K562 (cell line): ENCODE data around the gene CEBPB. TPM values are rescaled to one million over a fixed set of nuclear protein-coding genes. Genes with fewer than 3 reads are reported as not detected.

Experiments used
- BCL6 ChIP-seq: fragments of 250-450 bp; sonication (Bioruptor Pico); IDR thresholded peaks from 2 replicates; pipeline ENCODE4 v1.4.0; 2020
- BDP1 ChIP-seq: IDR thresholded peaks from 3 replicates; pipeline ENCODE4 v1.6.1; 2011; ENCODE audit not compliant: insufficient read length, insufficient read depth
- BRD9 ChIP-seq: fragments of 450-650 bp; IDR thresholded peaks from 2 replicates; pipeline ENCODE4 v1.6.1; 2018; ENCODE audit warnings: low read depth; ENCODE audit not compliant: partially characterized antibody
- CBX5 ChIP-seq: IDR thresholded peaks from 2 replicates; pipeline ENCODE4 v1.6.1; 2014; ENCODE audit warnings: low read depth, borderline replicate concordance
- CBX8 ChIP-seq: fragments of 200-600 bp; sonication (generic); IDR thresholded peaks from 2 replicates; pipeline ENCODE4 v1.6.1; 2012; ENCODE audit warnings: borderline replicate concordance, mixed run types, low read depth, mild to moderate bottlenecking, moderate library complexity, mixed read lengths, low read length, control low read depth, inconsistent platforms; ENCODE audit not compliant: poor library complexity, severe bottlenecking; ENCODE audit errors: extremely low read depth
- CXXC5 ChIP-seq: fragments of 250-450 bp; sonication (Bioruptor Pico); IDR thresholded peaks from 2 replicates; pipeline ENCODE4 v1.8.0; 2022; ENCODE audit warnings: inconsistent platforms, mild to moderate bottlenecking, moderate library complexity
- FOS ChIP-seq: IDR thresholded peaks from 3 replicates; pipeline ENCODE4 v1.6.1; 2011; ENCODE audit not compliant: insufficient read length; ENCODE audit errors: extremely low read depth
- GTF3C2 ChIP-seq: IDR thresholded peaks from 3 replicates; pipeline ENCODE4 v1.6.1; 2011; ENCODE audit warnings: borderline replicate concordance, mild to moderate bottlenecking, moderate library complexity; ENCODE audit not compliant: insufficient read length; ENCODE audit errors: extremely low read depth
- JUN ChIP-seq, 2 experiments: sonication (generic) in 1 of 2; formaldehyde crosslinking in 1 of 2; IDR thresholded peaks; 2 replicates each; pipeline versions ENCODE4 v1.6.1 to v1.8.0; 2012 to 2022; ENCODE audit warnings: borderline replicate concordance in 2 of 2, mild to moderate bottlenecking in 2 of 2, improper control_type of control experiment in 1 of 2, low read depth in 1 of 2, low read length in 1 of 2, missing genetic modification reagents in 1 of 2
- JUNB ChIP-seq: fragments of 450-650 bp; formaldehyde crosslinking; conservative IDR thresholded peaks from 2 replicates; pipeline ENCODE4 v1.4.0; 2020; ENCODE audit warnings: mild to moderate bottlenecking
- MAFG ChIP-seq: fragments of 450-650 bp; conservative IDR thresholded peaks from 2 replicates; pipeline ENCODE4 v1.6.1; 2016; ENCODE audit warnings: missing genetic modification characterization, missing compliant biosample characterization
- MCM5 ChIP-seq: fragments of 450-650 bp; IDR thresholded peaks from 2 replicates; pipeline ENCODE4 v1.6.1; 2016; ENCODE audit warnings: low read depth
- NCOA6 ChIP-seq: fragments of 450-650 bp; IDR thresholded peaks from 2 replicates; pipeline ENCODE4 v1.6.1; 2017; ENCODE audit warnings: mild to moderate bottlenecking
- NFE2 ChIP-seq: IDR thresholded peaks from 2 replicates; pipeline ENCODE4 v1.6.1; 2014; ENCODE audit warnings: antibody characterized with exemption, low read depth
- POLR2G ChIP-seq: fragments of 200-400 bp; formaldehyde crosslinking; IDR thresholded peaks from 2 replicates; pipeline ENCODE4 v1.6.1; 2017; ENCODE audit warnings: low read depth, mild to moderate bottlenecking, antibody characterized with exemption, low read length, moderate library complexity
- RBBP5 ChIP-seq: fragments of 200-600 bp; sonication (generic); IDR thresholded peaks from 2 replicates; pipeline ENCODE4 v1.6.1; 2012; ENCODE audit warnings: borderline replicate concordance, mild to moderate bottlenecking, low read length, control low read depth, inconsistent platforms; ENCODE audit not compliant: insufficient read depth, poor library complexity, severe bottlenecking
- RNF2 ChIP-seq: sonication (generic); IDR thresholded peaks from 2 replicates; pipeline ENCODE4 v1.6.1; 2016
- SMARCA4 ChIP-seq: fragments of 450-650 bp; IDR thresholded peaks from 2 replicates; pipeline ENCODE4 v1.6.1; 2016
- SNIP1 ChIP-seq: fragments of 450-650 bp; IDR thresholded peaks from 2 replicates; pipeline ENCODE4 v1.7.1; 2017; ENCODE audit warnings: low read depth, mild to moderate bottlenecking
- SREBF1 ChIP-seq: fragments of 150-350 bp; IDR thresholded peaks from 2 replicates; pipeline ENCODE4 v1.6.1; 2014; ENCODE audit warnings: antibody characterized with exemption, low read depth, low read length, borderline replicate concordance
- TBP ChIP-seq: optimal IDR thresholded peaks from 2 replicates; pipeline ENCODE3; 2011; ENCODE audit warnings: low read depth, low read length, improper control_type of control experiment
- THRAP3 ChIP-seq: fragments of 450-650 bp; IDR thresholded peaks from 2 replicates; pipeline ENCODE4 v1.6.1; 2016; ENCODE audit warnings: mild to moderate bottlenecking, inconsistent platforms, borderline replicate concordance
- XRCC3 ChIP-seq: fragments of 450-650 bp; IDR thresholded peaks from 2 replicates; pipeline ENCODE4 v1.6.1; 2017; ENCODE audit warnings: mild to moderate bottlenecking, moderate library complexity
- XRCC5 ChIP-seq: fragments of 200-400 bp; formaldehyde crosslinking; IDR thresholded peaks from 2 replicates; pipeline ENCODE4 v1.6.1; 2017; ENCODE audit warnings: low read depth, mild to moderate bottlenecking, low read length
- ZFX ChIP-seq: sonication (generic); formaldehyde crosslinking; IDR thresholded peaks from 2 replicates; pipeline ENCODE4 v1.8.0; 2022; ENCODE audit warnings: mild to moderate bottlenecking, missing genetic modification reagents, moderate library complexity
- ZNF134 ChIP-seq: fragments of 250-450 bp; sonication (Bioruptor Pico); conservative IDR thresholded peaks from 2 replicates; pipeline ENCODE4 v1.4.0; 2020
- ZNF507 ChIP-seq: conservative IDR thresholded peaks from 2 replicates; pipeline ENCODE4 v1.6.1; 2017; ENCODE audit warnings: missing genetic modification characterization, missing compliant biosample characterization
- ZNF589 ChIP-seq: fragments of 200-800 bp; sonication (Bioruptor generic); IDR thresholded peaks from 2 replicates; pipeline ENCODE4 v1.6.1; 2016; ENCODE audit warnings: low read depth, missing genetic modification characterization, missing compliant biosample characterization
- polyA plus RNA-seq, 8 experiments: library from polyadenylated mRNA; depleted of rRNA in 4 of 8; stranded (reverse) in 5 of 8; unstranded in 3 of 8; fragments of >200 nt; fragmentation: Nextera tagmentation in 2 of 8; fragmentation: Illumina TruSeq in 1 of 8; extraction: Ambion mirVana in 2 of 8; extraction: Trizol in 1 of 8; gene quantifications; 2 replicates each; pipeline versions ENCODE4 v1.2.1 to v1.2.3, GENCODE V29; 2011 to 2014; ENCODE audit warnings: inconsistent platforms in 1 of 8, missing spikeins in 1 of 8
- total RNA-seq, 7 experiments: library from RNA; depleted of rRNA in 6 of 7; stranded (reverse); fragments of >200 nt in 6 of 7; fragmentation: Illumina TruSeq in 2 of 7; extraction: Trizol in 2 of 7; gene quantifications; 2 replicates each; pipeline versions ENCODE4 v1.2.1 to v1.2.3, GENCODE V29; 2011 to 2021; ENCODE audit warnings: low replicate concordance in 1 of 7

The CEBPB gene
- total and polyA plus RNA-seq, 9 of the 15 experiments (the other 6 are each of a cell fraction or from before 2014, with no cell fraction given) = 1.2 to 72.6 (median 7.8) TPM

DNA sequence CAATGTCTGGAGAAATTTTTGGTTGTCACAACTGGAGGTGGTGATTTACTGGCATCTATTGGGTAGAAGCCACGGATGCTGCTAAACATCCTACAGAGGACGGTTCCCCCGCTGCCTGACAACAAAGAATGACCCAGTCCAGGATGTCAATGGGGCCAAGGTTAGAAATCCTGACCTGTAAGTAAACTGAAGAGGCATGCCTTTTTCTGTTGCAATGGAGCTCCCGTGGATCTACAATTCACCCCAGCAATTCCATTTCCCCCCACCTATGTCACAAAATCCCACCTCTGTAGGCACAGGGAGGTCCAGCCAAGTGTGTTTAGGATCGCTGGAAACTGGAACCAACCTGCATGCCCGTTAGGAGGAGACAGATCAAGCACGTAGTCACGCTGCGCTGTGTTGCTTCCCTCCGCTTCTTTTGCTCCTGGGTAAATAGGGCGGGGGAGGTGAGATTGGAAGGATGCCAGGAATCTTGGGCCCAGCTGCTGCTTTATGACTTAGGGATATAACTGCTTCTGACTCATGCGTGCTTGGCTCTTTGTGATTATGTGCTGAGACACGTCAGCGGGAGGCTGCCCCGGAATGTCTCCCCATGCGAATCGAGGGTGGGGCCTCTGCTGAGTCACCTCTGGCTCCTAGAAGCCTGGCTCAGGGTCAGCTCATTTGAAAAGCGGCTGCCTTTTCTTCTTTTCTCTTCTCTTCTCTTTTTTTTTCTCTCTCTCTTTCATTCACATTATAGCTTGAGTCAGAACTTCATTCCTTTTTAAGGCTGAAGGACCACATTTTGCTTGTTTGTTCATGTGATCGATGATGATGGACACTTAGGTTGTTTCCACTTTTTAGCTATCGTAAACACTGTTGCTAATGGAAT lies 24.7 kb upstream of the CEBPB start (continued):
- TF ChIP-seq CBX5 (no peak), CXXC5 (CRISPR knock-in tag) (peak; percentile 76), MAFG (tag) (peak; percentile 97), JUN (IDR thresholded peaks at IDR 0.05; ENCODE audit: borderline replicate concordance, low read depth, low read length) (peak; percentile 99), JUN (CRISPR knock-in tag; IDR thresholded peaks at IDR 0.05; ENCODE audit: borderline replicate concordance) (peak; percentile 90; the same call in 1 of the 2 replicates), BRD9 (peak; percentile 61), RNF2 (peak; percentile 89), RBBP5 (peak; percentile 82), ZNF507 (no peak), JUNB (CRISPR knock-in tag) (peak; percentile 88), TBP (peak; percentile 61), SREBF1 (peak; percentile 94), BCL6 (CRISPR knock-in tag) (no peak), THRAP3 (0 out of 2 replicates have a peak, but pooled peaks have one; percentile 52), SNIP1 (peak; percentile 42; the same call in 1 of the 2 replicates), BDP1 (no peak), ZNF134 (CRISPR knock-in tag) (0 out of 2 replicates have a peak, but pooled peaks have one; percentile 7), CBX8 (no peak), XRCC5 (peak; percentile 88; the same call in 1 of the 2 replicates), ZFX (CRISPR knock-in tag) (peak; percentile 43), NCOA6 (no peak), FOS (peak; percentile 67), MCM5 (no peak), POLR2G (0 out of 2 replicates have a peak, but pooled peaks have one; percentile 26), SMARCA4 (peak; percentile 97), NFE2 (peak; percentile 98), GTF3C2 (no peak), ZNF589 (CRISPR knock-in tag) (peak; percentile 72; the same call in 1 of the 2 replicates), XRCC3 (no peak)
